ENCODE data around the gene BBS7. TPM values are rescaled to one million over a fixed set of nuclear protein-coding genes. Genes with fewer than 3 reads are reported as not detected.

Gene BBS7
- total RNA-seq, 1 experiment from 2014 or later: 20.3 TPM

- Histone ChIP-seq H3K4me3 (peak overlapping the region; percentile 87; the same call in 1 of the 2 replicates), H3K27me3 (ENCODE audit: insufficient read depth, low read depth) (no peaks in the 10 kb centered on the region), H2AFZ (peak overlapping the region; percentile 99), H3K9me3 (ENCODE audit: insufficient read depth, low read depth) (no peaks in the 10 kb centered on the region), H4K20me1 (ENCODE audit: insufficient read depth) (no peaks in the 10 kb centered on the region), H3K36me3 (ENCODE audit: low read depth) (peaks cover 14% of the 10 kb centered on the region; the same call in 1 of the 2 replicates), H3K4me2 (peak overlapping the region; percentile 89), H3K4me1 (replicated peaks; ENCODE audit: insufficient read depth) (peaks cover 18% of the 10 kb centered on the region), H3K79me2 (ENCODE audit: low read depth) (peaks cover 19% of the 10 kb centered on the region), H3K27ac (no peak overlapping the region), H3K9me2 (ENCODE audit: insufficient read depth) (no peaks in the 10 kb centered on the region), H3F3A (ENCODE audit: insufficient read depth, low read depth) (no peaks in the 10 kb centered on the region)
- POLR2A ChIA-PET (ENCODE audit: unreplicated experiment): interaction anchor here (0.7 kb wide), 1 partner anchor 662 kb away, joined by 3 read pairs; no protein-coding TSS in a partner anchor
- TF ChIP-seq CTCF (conservative IDR thresholded peaks at IDR 0.05) (no peak), EZH2 (IDR thresholded peaks at IDR 0.05; ENCODE audit: low read depth) (no peak)
- DNase-seq: no peak
- no TSS peak for BruUV-seq (replicated peaks)
- CTCF ChIA-PET: no interaction called here
- intact Hi-C loops (cut with micrococcal nuclease; ENCODE audit: unreplicated experiment): loop anchor here (5.0 kb wide), 1 partner anchor 103 kb away; the partner anchor contains the start of gene ANXA5
Observed at GRCh38 chr4:121799867-121800501, 70.3 kb downstream of the BBS7 start.

GRCh38 chr4:121799208-121799823 is 71.0 kb downstream of the BBS7 start:
- Histone ChIP-seq H4K20me1 (ENCODE audit: insufficient read depth) (no peaks in the 10 kb centered on the region), H3K9me2 (ENCODE audit: insufficient read depth) (no peaks in the 10 kb centered on the region), H3K4me2 (0 out of 2 replicates have a peak overlapping the region, but pooled peaks have one; percentile 16), H3K9me3 (ENCODE audit: insufficient read depth, low read depth) (no peaks in the 10 kb centered on the region), H3F3A (ENCODE audit: insufficient read depth, low read depth) (no peaks in the 10 kb centered on the region), H3K4me3 (no peak overlapping the region), H3K4me1 (replicated peaks; ENCODE audit: insufficient read depth) (peaks cover 18% of the 10 kb centered on the region), H3K27me3 (ENCODE audit: insufficient read depth, low read depth) (no peaks in the 10 kb centered on the region), H3K27ac (no peak overlapping the region), H3K36me3 (ENCODE audit: low read depth) (peaks cover 8% of the 10 kb centered on the region; the same call in 1 of the 2 replicates), H3K79me2 (ENCODE audit: low read depth) (peaks cover 19% of the 10 kb centered on the region), H2AFZ (peak overlapping the region; percentile 99; the same call in 1 of the 2 replicates)
- ChIA-PET CTCF (no interaction called here), POLR2A (ENCODE audit: unreplicated experiment) (interaction anchor here (0.7 kb wide), 1 partner anchor 662 kb away, joined by 3 read pairs; no protein-coding TSS in a partner anchor)
- no peak for TF ChIP-seq EZH2 (IDR thresholded peaks at IDR 0.05; ENCODE audit: low read depth)
- intact Hi-C loops (cut with micrococcal nuclease; ENCODE audit: unreplicated experiment): no loop called here
- no TSS peak for BruUV-seq (replicated peaks)
- no peak for DNase-seq

- Histone ChIP-seq H4K20me1 (ENCODE audit: insufficient read depth) (no peaks in the 10 kb centered on the region), H3K36me3 (ENCODE audit: low read depth) (no peaks in the 10 kb centered on the region), H3K9me3 (ENCODE audit: insufficient read depth, low read depth) (no peaks in the 10 kb centered on the region), H3K79me2 (ENCODE audit: low read depth) (peaks cover 1% of the 10 kb centered on the region), H3K27ac (no peak overlapping the region), H3K9me2 (ENCODE audit: insufficient read depth) (no peaks in the 10 kb centered on the region), H3F3A (ENCODE audit: insufficient read depth, low read depth) (no peaks in the 10 kb centered on the region), H2AFZ (0 out of 2 replicates have a peak overlapping the region, but pooled peaks have one; percentile 3), H3K4me3 (no peak overlapping the region), H3K4me2 (no peak overlapping the region), H3K27me3 (ENCODE audit: insufficient read depth, low read depth) (no peaks in the 10 kb centered on the region), H3K4me1 (replicated peaks; ENCODE audit: insufficient read depth) (peaks cover 9% of the 10 kb centered on the region)
- intact Hi-C loops (cut with micrococcal nuclease; ENCODE audit: unreplicated experiment): no loop called here
- no TSS peak for BruUV-seq (replicated peaks)
- no peak for DNase-seq
- POLR2A ChIA-PET (ENCODE audit: unreplicated experiment): no interaction called here
- CTCF ChIA-PET: no interaction called here
- TF ChIP-seq CTCF (conservative IDR thresholded peaks at IDR 0.05) (no peak), EZH2 (IDR thresholded peaks at IDR 0.05; ENCODE audit: low read depth) (no peak)
Observed at GRCh38 chr4:121796283-121796682, 74.0 kb downstream of the BBS7 start.

Measured in PC-9 (cell line).